H1 (cell line): ENCODE results near the gene SLC13A4. TPM values are rescaled to one million over a fixed set of nuclear protein-coding genes. Genes with fewer than 3 reads are reported as not detected.

ENCODE experiments used
- CTCF ChIA-PET: fragments of 300-600 bp; sonication (Branson Sonifier 250); formaldehyde crosslinking; loops from one replicate; lab custom pipeline; 2021; ENCODE audit not compliant: partially characterized antibody; lab: Charles Lee
- POLR2A ChIA-PET: fragments of 300-600 bp; sonication (Branson Sonifier 250); formaldehyde crosslinking; loops from one replicate; lab custom pipeline; 2021; ENCODE audit warnings: inconsistent platforms; ENCODE audit not compliant: partially characterized antibody; lab: Charles Lee
- DNase-seq, 2 experiments: peaks; one replicate each; pipeline versions ENCODE4 v3.0.0 to v3.0.0-alpha.2; 2010 to 2022; ENCODE audit warnings: low spot score in 2 of 2, low read depth in 1 of 2, mixed read lengths in 1 of 2
- FAIRE-seq: peaks from 2 replicates; lab custom pipeline; 2011; peaks lifted over from hg19 to GRCh38; lab: Jason Lieb, UNC
- H2AFZ ChIP-seq: 2 replicates; pipeline ENCODE4 v1.8.1; 2012; ENCODE audit warnings: low read length, inconsistent platforms
- H2AK5ac ChIP-seq: 2 replicates; pipeline ENCODE4 v1.6.1; 2013; ENCODE audit warnings: low read depth, low read length
- H2BK120ac ChIP-seq: replicated peaks from 2 replicates; pipeline ENCODE3; 2013; ENCODE audit warnings: low read depth, low read length, inconsistent platforms
- H2BK12ac ChIP-seq: 2 replicates; pipeline ENCODE4 v1.6.1; 2013; ENCODE audit warnings: low read depth, low read length
- H2BK15ac ChIP-seq: 2 replicates; pipeline ENCODE4 v1.6.1; 2013; ENCODE audit warnings: low read length
- H2BK20ac ChIP-seq: 2 replicates; pipeline ENCODE4 v1.6.1; 2013; ENCODE audit warnings: low read length
- H2BK5ac ChIP-seq: 2 replicates; pipeline ENCODE4 v1.6.1; 2013; ENCODE audit warnings: low read depth, low read length
- H3K14ac ChIP-seq: 2 replicates; pipeline ENCODE4 v1.6.1; 2013; ENCODE audit warnings: inconsistent platforms; ENCODE audit not compliant: insufficient read length
- H3K18ac ChIP-seq: 2 replicates; pipeline ENCODE4 v1.6.1; 2013; ENCODE audit warnings: low read length; ENCODE audit errors: extremely low read depth
- H3K23ac ChIP-seq: 2 replicates; pipeline ENCODE4 v1.6.1; 2013; ENCODE audit warnings: inconsistent platforms; ENCODE audit not compliant: insufficient read length
- H3K23me2 ChIP-seq: 2 replicates; pipeline ENCODE4 v1.6.1; 2013; ENCODE audit warnings: low read depth, low read length
- H3K27ac ChIP-seq: 2 replicates; pipeline ENCODE4 v1.6.1; 2011; ENCODE audit warnings: low read depth, low read length, inconsistent platforms
- H3K27me3 ChIP-seq, 4 experiments: replicated peaks in 1 of 4; 1 replicate in 1 of 4; 2 replicates in 3 of 4; pipeline versions ENCODE4 v1.6.1 to v1.8.1; 2011 to 2013; ENCODE audit warnings: low read length in 3 of 4, mild to moderate bottlenecking in 3 of 4, inconsistent platforms in 2 of 4, mixed read lengths in 2 of 4, moderate library complexity in 1 of 4; ENCODE audit not compliant: control insufficient read depth in 3 of 4, insufficient read depth in 3 of 4; ENCODE audit errors: extremely low read depth in 1 of 4
- H3K36me3 ChIP-seq, 4 experiments: 2 replicates each; pipeline versions ENCODE4 v1.6.1 to v1.8.1; 2011 to 2013; ENCODE audit warnings: mild to moderate bottlenecking in 4 of 4, low read length in 3 of 4, moderate library complexity in 2 of 4, control low read depth in 1 of 4, inconsistent platforms in 1 of 4; ENCODE audit not compliant: insufficient read depth in 4 of 4, control insufficient read depth in 2 of 4
- H3K4ac ChIP-seq: replicated peaks from 2 replicates; pipeline ENCODE3; 2013; ENCODE audit warnings: low read length, low read depth, mixed read lengths, inconsistent platforms; ENCODE audit not compliant: insufficient read length
- H3K4me1 ChIP-seq, 4 experiments: replicated peaks in 1 of 4; 1 replicate in 1 of 4; 2 replicates in 3 of 4; pipeline versions ENCODE4 v1.6.1 to v1.8.1; 2011 to 2013; ENCODE audit warnings: low read length in 3 of 4, inconsistent platforms in 2 of 4, mixed read lengths in 1 of 4; ENCODE audit not compliant: insufficient read depth in 4 of 4, control insufficient read depth in 3 of 4
- H3K4me2 ChIP-seq, 2 experiments: 2 replicates each; pipeline versions ENCODE4 v1.6.1 to v1.8.1; 2011 to 2013; ENCODE audit warnings: low read depth in 2 of 2, low read length in 2 of 2, control low read depth in 1 of 2, inconsistent platforms in 1 of 2, mild to moderate bottlenecking in 1 of 2; ENCODE audit not compliant: insufficient read depth in 1 of 2
- H3K4me3 ChIP-seq, 4 experiments: fragments of 200-600, 300-600 bp in 1 of 4; sonication (generic), shearing (Covaris generic), sonication (Bioruptor Twin) in 1 of 4; 2 replicates each; pipeline versions ENCODE4 v1.5.1 to v1.8.1; 2011 to 2016; ENCODE audit warnings: low read length in 4 of 4, low read depth in 3 of 4, control low read depth in 2 of 4, inconsistent platforms in 2 of 4, mild to moderate bottlenecking in 2 of 4, mixed read lengths in 1 of 4, moderate library complexity in 1 of 4; ENCODE audit not compliant: insufficient read depth in 2 of 4; ENCODE audit errors: extremely low read depth in 1 of 4
- H3K56ac ChIP-seq: replicated peaks from 2 replicates; pipeline ENCODE3; 2013; ENCODE audit warnings: low read depth, mild to moderate bottlenecking, mixed read lengths, low read length, inconsistent platforms; ENCODE audit not compliant: insufficient read length
- H3K79me1 ChIP-seq: 2 replicates; pipeline ENCODE4 v1.6.1; 2013; ENCODE audit warnings: low read depth, low read length, control low read depth
- H3K79me2 ChIP-seq, 2 experiments: 2 replicates each; pipeline versions ENCODE4 v1.6.1 to v1.8.1; 2012 to 2013; ENCODE audit warnings: low read length in 2 of 2, mild to moderate bottlenecking in 2 of 2, inconsistent platforms in 1 of 2; ENCODE audit not compliant: insufficient read depth in 2 of 2, control insufficient read depth in 1 of 2
- H3K9ac ChIP-seq, 4 experiments: replicated peaks in 1 of 4; 1 replicate in 1 of 4; 2 replicates in 3 of 4; pipeline versions ENCODE4 v1.6.1 to v1.8.1; 2011 to 2013; ENCODE audit warnings: low read depth in 3 of 4, low read length in 3 of 4, control low read depth in 2 of 4, mild to moderate bottlenecking in 2 of 4, moderate library complexity in 2 of 4, inconsistent platforms in 1 of 4; ENCODE audit errors: extremely low read depth in 1 of 4
- H3K9me3 ChIP-seq, 2 experiments: 2 replicates each; pipeline versions ENCODE4 v1.6.1 to v1.8.1; 2012 to 2013; ENCODE audit warnings: mild to moderate bottlenecking in 2 of 2, moderate library complexity in 2 of 2, control low read depth in 1 of 2, inconsistent platforms in 1 of 2, low read depth in 1 of 2, low read length in 1 of 2, mixed read lengths in 1 of 2; ENCODE audit not compliant: insufficient read depth in 2 of 2
- H4K20me1 ChIP-seq, 2 experiments: replicated peaks in 1 of 2; 2 replicates each; pipeline versions ENCODE3 to v1.8.1; 2011 to 2013; ENCODE audit warnings: inconsistent platforms in 2 of 2, low read length in 2 of 2, mild to moderate bottlenecking in 1 of 2; ENCODE audit not compliant: insufficient read depth in 2 of 2, control insufficient read depth in 1 of 2
- H4K5ac ChIP-seq: 2 replicates; pipeline ENCODE4 v1.6.1; 2013; ENCODE audit warnings: low read length, low read depth, mixed read lengths, inconsistent platforms; ENCODE audit not compliant: insufficient read length
- H4K8ac ChIP-seq: 2 replicates; pipeline ENCODE4 v1.8.0; 2013; ENCODE audit warnings: mild to moderate bottlenecking, moderate library complexity, low read length, inconsistent platforms; ENCODE audit not compliant: insufficient read depth; ENCODE audit errors: extremely low read depth
- H4K91ac ChIP-seq: replicated peaks from 2 replicates; pipeline ENCODE3; 2013; ENCODE audit warnings: low read length, mixed read lengths, inconsistent platforms; ENCODE audit not compliant: insufficient read length
- BRCA1 ChIP-seq: IDR thresholded peaks from 2 replicates; pipeline ENCODE4 v1.6.1; 2012; ENCODE audit warnings: low read depth, low read length, improper control_type of control experiment
- CEBPB ChIP-seq: IDR thresholded peaks from 2 replicates; pipeline ENCODE4 v1.6.1; 2012; ENCODE audit warnings: low read depth, low read length
- CHD2 ChIP-seq: IDR thresholded peaks from 2 replicates; pipeline ENCODE4 v1.6.1; 2012; ENCODE audit warnings: low read length, improper control_type of control experiment
- CREB1 ChIP-seq: IDR thresholded peaks from 2 replicates; pipeline ENCODE4 v1.6.1; 2012; ENCODE audit warnings: inconsistent platforms
- MAX ChIP-seq: IDR thresholded peaks from 2 replicates; pipeline ENCODE4 v1.6.1; 2012; ENCODE audit warnings: inconsistent platforms
- SP2 ChIP-seq: IDR thresholded peaks from 2 replicates; pipeline ENCODE4 v1.6.1; 2012; ENCODE audit warnings: mild to moderate bottlenecking, low read length, inconsistent platforms
- WGBS, 2 experiments: shearing (Covaris generic) in 1 of 2; methylation state at CpG; one replicate each; pipeline versions ENCODE4 v1.1.6 to v1.1.7; 2013 to 2015; ENCODE audit warnings: low lambda C conversion rate in 2 of 2, mixed read lengths in 2 of 2, inconsistent platforms in 1 of 2, low coverage in 1 of 2, missing lambda C conversion rate in 1 of 2; ENCODE audit not compliant: insufficient replicate concordance in 2 of 2, insufficient coverage in 1 of 2, insufficient read length in 1 of 2; ENCODE audit errors: extremely low coverage in 1 of 2, missing lambda C conversion rate in 1 of 2; 5-methylcytosine and 5-hydroxymethylcytosine counted together
- polyA plus RNA-seq, 7 experiments: library from polyadenylated mRNA; depleted of rRNA in 3 of 7; stranded (reverse) in 5 of 7; unstranded in 2 of 7; fragments of >200 nt in 5 of 7; fragments of 200-250 nt in 2 of 7; gene quantifications; 1 replicate in 5 of 7; 2 replicates in 1 of 7; 4 replicates in 1 of 7; pipeline versions ENCODE4 v1.2.1 to v1.2.3, GENCODE V29; 2011 to 2013; ENCODE audit warnings: missing spikeins in 2 of 7, mixed read lengths in 2 of 7
- total RNA-seq: library from RNA; stranded (reverse); fragmentation: NEBNext Ultra II Directional; extraction: Animal tissue kit (Norgen Biotek cat#: 25700); gene quantifications from 2 replicates; pipeline ENCODE4 v1.2.1, GENCODE V29; 2021
- TF ChIP-seq, protein P1 (sequence below): IDR thresholded peaks from 2 replicates; pipeline ENCODE4 v1.6.1; 2011; ENCODE audit warnings: low read depth, mild to moderate bottlenecking, low read length; ENCODE audit not compliant: insufficient read depth

The SLC13A4 gene
- total and polyA plus RNA-seq, 2 of the 8 experiments (the other 6 are each of a cell fraction or from before 2014, with no cell fraction given) = 3.9 to 7.5 TPM

- no peaks in the 10 kb centered on the region for H3K9me3 ChIP-seq
- no peak overlapping the region for H4K5ac ChIP-seq
- FAIRE-seq = no peak
- no peak for TF ChIP-seq BRCA1
- no peak for TF ChIP-seq CEBPB
- TF ChIP-seq SP2 = no peak
- no peak for TF ChIP-seq MAX
- TF ChIP-seq CREB1 = no peak
- no peak for TF ChIP-seq CHD2
- TF ChIP-seq, protein P1, sequence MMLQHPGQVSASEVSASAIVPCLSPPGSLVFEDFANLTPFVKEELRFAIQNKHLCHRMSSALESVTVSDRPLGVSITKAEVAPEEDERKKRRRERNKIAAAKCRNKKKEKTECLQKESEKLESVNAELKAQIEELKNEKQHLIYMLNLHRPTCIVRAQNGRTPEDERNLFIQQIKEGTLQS = no peak
- TF ChIP-seq, all 59 proteins: peak for 0
- H2BK120ac ChIP-seq = no peak overlapping the region
- no peak overlapping the region for H2AFZ ChIP-seq
- H2BK15ac ChIP-seq = no peak overlapping the region
- no peak overlapping the region for H4K91ac ChIP-seq
- no peak overlapping the region for H2AK5ac ChIP-seq
- no peaks in the 10 kb centered on the region for H3K79me2 ChIP-seq
- POLR2A ChIA-PET = interaction anchor here (1.0 to 2.3 kb wide), 2 partner anchors 11 to 68 kb away, joined by 3 to 6 read pairs; no protein-coding TSS in a partner anchor
- H3K18ac ChIP-seq = no peak overlapping the region
- H2BK12ac ChIP-seq = no peak overlapping the region
- no peaks in the 10 kb centered on the region for H3K27me3 ChIP-seq
- peaks cover 20 to 87% (median 68%) of the 10 kb centered on the region in 4 experiments for H3K36me3 ChIP-seq
- no peak overlapping the region for H3K4me2 ChIP-seq
- DNase-seq = no peak
- no peak overlapping the region; the same call in 1 of the 2 replicates for H4K8ac ChIP-seq
- no peaks in the 10 kb centered on the region for H3K79me1 ChIP-seq
- 99% methylated on average over 3 of the region's 3 CpGs; no CpG with 5 or more reads in 1 of the 2 experiments for WGBS, 2 experiments
- no peak overlapping the region for H3K4me3 ChIP-seq
- H3K14ac ChIP-seq = no peak overlapping the region
- no peak overlapping the region for H2BK20ac ChIP-seq
- H4K20me1 ChIP-seq = peaks cover 2 to 3% of the 10 kb centered on the region in 2 experiments
- H3K56ac ChIP-seq = no peak overlapping the region
- no peak overlapping the region for H3K4ac ChIP-seq
- H3K9ac ChIP-seq = no peak overlapping the region
- no peaks in the 10 kb centered on the region for H3K23me2 ChIP-seq
- H3K4me1 ChIP-seq = no peaks in the 10 kb centered on the region
- CTCF ChIA-PET = interaction anchor here (0.9 to 5.7 kb wide), 24 partner anchors 9 to 228 kb away, joined by 3 to 114 read pairs (median 8); partner anchors contain the start of genes SLC13A4 and STMP1
- H3K23ac ChIP-seq = no peak overlapping the region
- no peak overlapping the region; the same call in 1 of the 2 replicates for H2BK5ac ChIP-seq
- H3K27ac ChIP-seq = no peak overlapping the region
Measured at GRCh38 chr7:135644154-135644553, 83.8 kb downstream of the SLC13A4 start.
